K562 treated with DMSO at 1 percent for 12 hours (cell line): ENCODE measurements around the gene HTR2A. TPM values are rescaled to one million over a fixed set of nuclear protein-coding genes. Genes with fewer than 3 reads are reported as not detected.

Experiments used
- total RNA-seq: library from RNA; unstranded; fragments of 300-600 nt; gene quantifications from 2 replicates; pipeline ENCODE4 v1.2.3, GENCODE V29; 2022; ENCODE audit not compliant: insufficient read depth

The HTR2A gene
- not detected in 2 replicates for total RNA-seq

DNA sequence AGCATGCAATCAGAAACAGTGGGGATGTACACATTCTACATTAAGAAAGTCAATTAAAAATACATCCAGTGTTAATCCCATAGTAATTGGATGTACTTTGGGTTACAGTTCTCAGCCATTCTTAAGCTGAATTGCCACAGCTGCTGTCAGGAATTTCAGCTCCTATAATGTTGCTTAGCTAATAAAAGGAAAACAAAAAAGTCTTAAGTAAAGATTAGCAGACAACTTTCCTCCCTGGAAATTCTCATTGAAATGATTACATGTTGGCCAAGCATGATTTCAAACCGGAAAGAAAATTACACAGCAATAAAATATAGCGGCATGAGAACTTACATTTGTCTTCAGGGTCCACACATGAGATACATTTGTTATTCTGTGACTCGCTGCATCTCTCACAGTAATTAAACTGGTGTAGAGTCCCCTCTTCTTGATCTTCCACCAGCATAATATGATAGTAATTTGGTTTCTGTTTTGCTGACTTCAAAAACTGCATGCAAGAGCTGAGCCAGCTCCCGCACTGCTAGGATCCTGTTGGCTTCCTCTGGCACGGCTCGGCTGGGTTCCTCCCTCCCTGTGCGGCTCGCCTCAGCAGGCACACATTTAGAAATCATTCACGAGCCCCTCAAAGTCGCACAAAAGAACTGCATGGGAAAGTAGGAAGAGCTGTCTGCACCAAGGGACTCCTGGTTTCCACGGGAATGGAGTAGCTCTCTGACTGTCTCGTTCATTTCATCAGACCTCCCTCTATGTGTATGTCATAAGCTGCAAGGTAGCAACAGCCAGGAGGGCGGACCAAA is at the start of gene HTR2A:
Gene HTR2A (minus strand): TSS at position 713 of the 797 bp plus-strand sequence. CDS start 1,147 bp downstream, outside the sequence.

DNA sequence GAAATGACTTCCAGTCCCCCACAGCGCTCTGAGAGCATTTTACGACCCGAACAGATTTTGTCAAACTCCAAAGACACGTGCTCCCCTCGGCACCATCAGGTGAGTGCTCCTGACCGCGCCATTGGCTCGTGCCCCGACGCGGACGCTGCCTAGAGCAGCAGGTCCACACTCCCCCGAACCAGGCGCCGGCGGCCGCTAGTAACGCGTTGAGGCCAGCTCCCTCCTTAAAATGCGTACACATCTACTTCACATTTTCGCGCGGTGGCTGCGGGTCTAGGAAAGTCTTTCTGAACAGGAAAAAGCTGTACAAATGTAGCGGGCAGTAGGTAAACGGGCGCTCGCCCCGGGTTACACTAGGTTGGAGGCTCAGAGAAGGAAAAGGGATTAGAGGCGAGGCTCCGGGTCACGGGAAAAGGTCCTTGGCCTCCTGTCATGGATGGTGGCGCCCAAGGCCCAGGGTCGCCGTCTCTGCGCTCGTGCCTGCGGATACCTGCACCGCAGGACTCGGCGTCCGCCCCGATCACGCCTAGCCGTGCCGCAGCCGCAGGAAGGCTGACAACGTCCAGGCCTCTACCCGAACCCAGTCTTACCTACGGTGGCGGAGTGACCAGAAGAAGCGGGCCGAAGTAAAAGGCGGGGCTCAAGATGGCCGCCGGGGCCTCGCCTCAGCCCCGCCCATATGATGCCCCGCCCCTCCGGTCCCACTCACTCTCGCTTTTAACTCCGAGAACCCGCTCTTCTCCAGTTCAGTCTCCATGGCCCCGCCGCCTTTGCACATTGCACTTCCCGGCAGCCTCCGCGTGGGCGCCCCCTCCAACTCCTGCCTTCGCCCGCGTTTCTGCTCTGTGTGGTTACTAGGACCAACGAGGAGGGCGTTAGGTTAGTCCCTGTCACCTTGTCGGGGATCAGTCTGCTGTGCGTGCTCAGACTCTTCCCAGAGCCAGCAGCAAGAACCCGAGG is 100.1 kb downstream of the HTR2A start, which contains the start of gene ESD:
Gene ESD (minus strand): TSS at position 647 of the 960 bp plus-strand sequence. CDS start 5,748 bp downstream, outside the sequence.

Other genes with a start within 250 kb of the HTR2A start
- 85.6 and 130 TPM in 2 replicates for gene ESD, start 99.9 kb downstream of the HTR2A start, total RNA-seq